Endothelial cell of umbilical vein (primary cell): Measurements from ENCODE around the gene ACOT7. TPM values are rescaled to one million over a fixed set of nuclear protein-coding genes. Genes with fewer than 3 reads are reported as not detected.

Experiments
- BruUV-seq: library from RNA; stranded (reverse); fragments of 400-500 nt; replicated peaks from 2 replicates; lab custom pipeline; 2021; lab: Mats Ljungman, UMichigan
- CTCF ChIA-PET: fragments of 300-600, 350-600 bp; sonication (Branson Sonifier 250); formaldehyde crosslinking; loops from one replicate; lab custom pipeline; 2021; ENCODE audit warnings: antibody characterized with exemption, inconsistent platforms; lab: Charles Lee
- POLR2A ChIA-PET: fragments of 300-600, 350-600 bp; sonication (Branson Sonifier 250); formaldehyde crosslinking; loops from one replicate; lab custom pipeline; 2021; ENCODE audit warnings: antibody characterized with exemption, inconsistent platforms; lab: Charles Lee
- DNase-seq: peaks from one replicate; pipeline ENCODE4 v3.0.0-alpha.2; 2011; ENCODE audit warnings: low read depth, low spot score
- FAIRE-seq: peaks from 2 replicates; lab custom pipeline; 2011; peaks lifted over from hg19 to GRCh38; lab: Jason Lieb, UNC
- H2AFZ ChIP-seq: 2 replicates; pipeline ENCODE4 v1.6.0; 2012; ENCODE audit warnings: low read depth, low read length, control low read depth, inconsistent platforms
- H3K27ac ChIP-seq: 2 replicates; pipeline ENCODE4 v1.5.1; 2011; ENCODE audit warnings: low read depth, mild to moderate bottlenecking, control low read depth, low read length, moderate library complexity; ENCODE audit not compliant: insufficient read depth
- H3K27me3 ChIP-seq, 2 experiments: 2 replicates each; pipeline versions ENCODE4 v1.6.0 to v1.6.1; 2011; ENCODE audit warnings: low read length in 2 of 2, mixed read lengths in 1 of 2; ENCODE audit not compliant: control insufficient read depth in 2 of 2, insufficient read depth in 2 of 2
- H3K36me3 ChIP-seq, 2 experiments: 2 replicates in 1 of 2; 3 replicates in 1 of 2; pipeline ENCODE4 v1.5.1; 2011; ENCODE audit warnings: low read length in 2 of 2, mild to moderate bottlenecking in 1 of 2, moderate library complexity in 1 of 2; ENCODE audit not compliant: control insufficient read depth in 2 of 2, insufficient read depth in 2 of 2; ENCODE audit errors: extremely low read depth in 1 of 2
- H3K4me1 ChIP-seq: 3 replicates; pipeline ENCODE4 v1.5.1; 2011; ENCODE audit warnings: mild to moderate bottlenecking, low read length; ENCODE audit not compliant: control insufficient read depth, insufficient read depth; ENCODE audit errors: extremely low read depth
- H3K4me2 ChIP-seq: 2 replicates; pipeline ENCODE4 v1.6.1; 2011; ENCODE audit warnings: low read length, control low read depth, mixed read lengths; ENCODE audit not compliant: insufficient read depth
- H3K4me3 ChIP-seq, 3 experiments: fragments of 200-600 bp in 1 of 3; sonication (generic), shearing (Covaris generic) in 1 of 3; replicated peaks in 1 of 3; 2 replicates each; pipeline ENCODE4 v1.5.1; 2011 to 2016; ENCODE audit warnings: control low read depth in 3 of 3, low read length in 3 of 3, mild to moderate bottlenecking in 2 of 3, inconsistent platforms in 1 of 3, low read depth in 1 of 3, moderate library complexity in 1 of 3; ENCODE audit not compliant: insufficient read depth in 1 of 3
- H3K79me2 ChIP-seq: 2 replicates; pipeline ENCODE4 v1.6.0; 2012; ENCODE audit warnings: low read length, inconsistent platforms; ENCODE audit not compliant: control insufficient read depth, insufficient read depth
- H3K9ac ChIP-seq: replicated peaks from 2 replicates; pipeline ENCODE3; 2011; ENCODE audit warnings: low read length, control low read depth; ENCODE audit not compliant: insufficient read depth; ENCODE audit errors: extremely low read depth
- H3K9me1 ChIP-seq: replicated peaks from 3 replicates; pipeline ENCODE4 v1.6.0; 2011; ENCODE audit warnings: mild to moderate bottlenecking, low read length; ENCODE audit not compliant: control insufficient read depth, insufficient read depth; ENCODE audit errors: extremely low read depth
- H3K9me3 ChIP-seq: replicated peaks from 2 replicates; pipeline ENCODE4 v1.5.1; 2012; ENCODE audit warnings: low read length, inconsistent platforms; ENCODE audit not compliant: control insufficient read depth, insufficient read depth
- H4K20me1 ChIP-seq: replicated peaks from 2 replicates; pipeline ENCODE3; 2011; ENCODE audit warnings: mild to moderate bottlenecking, low read length; ENCODE audit not compliant: control insufficient read depth, insufficient read depth; ENCODE audit errors: extremely low read depth
- EZH2 ChIP-seq: IDR thresholded peaks from 2 replicates; pipeline ENCODE4 v1.6.1; 2012; ENCODE audit warnings: borderline replicate concordance, low read depth, mild to moderate bottlenecking, moderate library complexity, low read length, inconsistent platforms; ENCODE audit not compliant: severe bottlenecking
- GATA2 ChIP-seq: IDR thresholded peaks from 2 replicates; pipeline ENCODE4 v1.7.0; 2011; ENCODE audit warnings: low read depth, mild to moderate bottlenecking, moderate library complexity, mixed read lengths, low read length; ENCODE audit not compliant: insufficient read length, insufficient read depth
- MYC ChIP-seq: IDR thresholded peaks from one replicate; pipeline ENCODE4 v1.6.1; 2011; ENCODE audit warnings: mild to moderate bottlenecking, low read depth, low read length
- POLR2AphosphoS5 ChIP-seq: IDR thresholded peaks from 2 replicates; pipeline ENCODE4 v1.6.1; 2012; ENCODE audit warnings: low read depth, mild to moderate bottlenecking, control low read depth, low read length, moderate library complexity; ENCODE audit not compliant: insufficient read depth
- dilution Hi-C: fragments of 300-500 bp; cut with MboI; formaldehyde crosslinking; loops from one replicate; pipeline ENCODE4 v1.15.0; 2019; ENCODE audit warnings: low sequenced_read_pairs; ENCODE audit not compliant: extremely low pct_ligation_motif_present
- intact Hi-C: fragments of 100-400 bp; cut with micrococcal nuclease; formaldehyde crosslinking; loops from one replicate; pipeline ENCODE4 v1.10.0; 2022
- polyA plus RNA-seq, 4 experiments: library from polyadenylated mRNA; depleted of rRNA in 3 of 4; stranded (reverse) in 3 of 4; unstranded in 1 of 4; fragments of >200 nt; gene quantifications; 2 replicates each; pipeline versions ENCODE4 v1.2.1 to v1.2.3, GENCODE V29; 2011 to 2012; ENCODE audit warnings: missing spikeins in 1 of 4
- total RNA-seq: library from RNA; stranded (reverse); gene quantifications from 2 replicates; pipeline ENCODE4 v1.2.3, GENCODE V29; 2021
- TF ChIP-seq, protein P1 (sequence below), 2 donors: IDR thresholded peaks; 1 replicate in 1 of 2; 2 replicates in 1 of 2; pipeline ENCODE4 v1.5.1; 2011; ENCODE audit warnings: low read length in 2 of 2, mild to moderate bottlenecking in 2 of 2, moderate library complexity in 2 of 2, control low read depth in 1 of 2, inconsistent platforms in 1 of 2, low read depth in 1 of 2; ENCODE audit not compliant: insufficient read depth in 1 of 2; ENCODE audit errors: extremely low read depth in 1 of 2
- TF ChIP-seq, protein P2 (sequence below): IDR thresholded peaks from 2 replicates; pipeline ENCODE4 v1.6.1; 2011; ENCODE audit not compliant: insufficient read depth, insufficient read length

The ACOT7 gene
- total and polyA plus RNA-seq, 2 donors (not counting 3 experiments of a cell fraction or from before 2014, with no cell fraction given), result 69.4 to 105 TPM

DNA sequence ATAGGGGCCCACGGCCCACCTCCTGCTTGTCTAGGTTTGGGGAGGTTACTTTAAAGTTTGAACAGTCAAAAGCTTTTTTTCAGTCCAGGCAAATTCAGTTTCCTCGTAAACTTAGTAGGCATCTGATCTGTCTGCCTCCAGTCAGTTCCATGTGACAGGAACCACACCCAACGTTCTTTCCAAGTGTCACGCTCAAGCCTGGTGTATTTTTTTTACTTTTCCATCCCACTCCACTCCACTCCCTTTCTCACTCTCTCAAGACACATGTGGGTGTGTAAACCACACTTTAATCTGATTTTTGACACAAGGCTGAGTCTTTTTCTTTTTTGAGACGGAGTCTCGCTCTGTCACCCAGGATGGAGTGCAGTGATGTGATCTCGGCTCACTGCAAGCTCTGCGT lies 72.4 kb downstream of the ACOT7 start:
- no peaks in the 10 kb centered on the region for H3K9me3 ChIP-seq
- H3K9me1 ChIP-seq, result no peaks in the 10 kb centered on the region
- peaks cover 10% of the 10 kb centered on the region for H3K4me1 ChIP-seq
- no peaks in the 10 kb centered on the region for H3K79me2 ChIP-seq
- FAIRE-seq, result no peak
- no peaks in the 10 kb centered on the region for H4K20me1 ChIP-seq
- no peak for DNase-seq
- H3K9ac ChIP-seq, result no peak overlapping the region
- H3K4me3 ChIP-seq, result no peak overlapping the region
- H3K27me3 ChIP-seq, result no peaks in the 10 kb centered on the region
- dilution Hi-C loops (no loop called here), intact Hi-C loops (no loop called here)
- ChIA-PET CTCF (no interaction called here), POLR2A (no interaction called here)
- TF ChIP-seq GATA2 (no peak), MYC (no peak), POLR2AphosphoS5 (no peak), EZH2 (no peak)
- TF ChIP-seq, protein P1, sequence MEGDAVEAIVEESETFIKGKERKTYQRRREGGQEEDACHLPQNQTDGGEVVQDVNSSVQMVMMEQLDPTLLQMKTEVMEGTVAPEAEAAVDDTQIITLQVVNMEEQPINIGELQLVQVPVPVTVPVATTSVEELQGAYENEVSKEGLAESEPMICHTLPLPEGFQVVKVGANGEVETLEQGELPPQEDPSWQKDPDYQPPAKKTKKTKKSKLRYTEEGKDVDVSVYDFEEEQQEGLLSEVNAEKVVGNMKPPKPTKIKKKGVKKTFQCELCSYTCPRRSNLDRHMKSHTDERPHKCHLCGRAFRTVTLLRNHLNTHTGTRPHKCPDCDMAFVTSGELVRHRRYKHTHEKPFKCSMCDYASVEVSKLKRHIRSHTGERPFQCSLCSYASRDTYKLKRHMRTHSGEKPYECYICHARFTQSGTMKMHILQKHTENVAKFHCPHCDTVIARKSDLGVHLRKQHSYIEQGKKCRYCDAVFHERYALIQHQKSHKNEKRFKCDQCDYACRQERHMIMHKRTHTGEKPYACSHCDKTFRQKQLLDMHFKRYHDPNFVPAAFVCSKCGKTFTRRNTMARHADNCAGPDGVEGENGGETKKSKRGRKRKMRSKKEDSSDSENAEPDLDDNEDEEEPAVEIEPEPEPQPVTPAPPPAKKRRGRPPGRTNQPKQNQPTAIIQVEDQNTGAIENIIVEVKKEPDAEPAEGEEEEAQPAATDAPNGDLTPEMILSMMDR (IDR thresholded peaks at IDR 0.05; ENCODE audit: extremely low read depth in 1 of 2, insufficient read depth in 1 of 2, low read depth in 1 of 2, low read length in 2 of 2), result no peak
- TF ChIP-seq, protein P2, sequence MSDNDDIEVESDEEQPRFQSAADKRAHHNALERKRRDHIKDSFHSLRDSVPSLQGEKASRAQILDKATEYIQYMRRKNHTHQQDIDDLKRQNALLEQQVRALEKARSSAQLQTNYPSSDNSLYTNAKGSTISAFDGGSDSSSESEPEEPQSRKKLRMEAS, result no peak
- H3K27ac ChIP-seq, result no peak overlapping the region
- H3K36me3 ChIP-seq, result no peaks in the 10 kb centered on the region
- BruUV-seq, result no TSS peak
- H2AFZ ChIP-seq, result no peak overlapping the region
- no peak overlapping the region for H3K4me2 ChIP-seq
